SU-DHL-6 (cell line): Measurements from ENCODE around the gene PDP2.

Source experiments
- H2AFZ ChIP-seq: fragments of 200-600 bp; sonication (generic); 2 replicates; pipeline ENCODE4 v1.6.1; 2014; ENCODE audit warnings: low read depth, mild to moderate bottlenecking, moderate library complexity, mixed read lengths, antibody characterized with exemption, low read length; ENCODE audit not compliant: severe bottlenecking
- H3F3A ChIP-seq: fragments of 200-600 bp; shearing (Covaris generic); 2 replicates; pipeline ENCODE4 v1.6.0; 2016; ENCODE audit warnings: antibody characterized with exemption, mild to moderate bottlenecking; ENCODE audit not compliant: insufficient read depth
- H3K27ac ChIP-seq: fragments of 200-600 bp; sonication (generic); 2 replicates; pipeline ENCODE4 v1.5.1; 2016; ENCODE audit warnings: low read depth, mild to moderate bottlenecking, low read length, moderate library complexity, mixed read lengths
- H3K27me3 ChIP-seq: fragments of 200-600 bp; sonication (generic), shearing (Covaris generic); 2 replicates; pipeline ENCODE4 v1.6.0; 2014; ENCODE audit warnings: mild to moderate bottlenecking, low read length
- H3K36me3 ChIP-seq: fragments of 200-600 bp; sonication (generic); 2 replicates; pipeline ENCODE4 v1.6.1; 2014; ENCODE audit warnings: mild to moderate bottlenecking, low read length, mixed read lengths
- H3K4me2 ChIP-seq: fragments of 300-600, 200-600 bp; shearing (Covaris generic), sonication (generic); 2 replicates; pipeline ENCODE4 v1.6.0; 2014; ENCODE audit warnings: low read length, low read depth, mild to moderate bottlenecking; ENCODE audit not compliant: poor library complexity, severe bottlenecking
- H3K4me3 ChIP-seq: fragments of 200-600 bp; sonication (generic); 2 replicates; pipeline ENCODE4 v1.5.1; 2014; ENCODE audit warnings: antibody characterized with exemption, low read length, mild to moderate bottlenecking, mixed read lengths; ENCODE audit not compliant: insufficient read depth, poor library complexity, severe bottlenecking
- H3K79me2 ChIP-seq: fragments of 200-600 bp; sonication (generic); 2 replicates; pipeline ENCODE4 v1.6.1; 2014; ENCODE audit warnings: mild to moderate bottlenecking, low read length, moderate library complexity; ENCODE audit not compliant: insufficient read depth
- H3K9ac ChIP-seq: fragments of 200-600 bp; sonication (generic); 2 replicates; pipeline ENCODE4 v1.7.0; 2014; ENCODE audit warnings: mild to moderate bottlenecking, low read length
- H3K9me2 ChIP-seq: fragments of 200-600 bp; sonication (generic); replicated peaks from 2 replicates; pipeline ENCODE4 v1.6.1; 2014; ENCODE audit warnings: low read length; ENCODE audit not compliant: insufficient read depth
- H3K9me3 ChIP-seq: fragments of 200-600 bp; sonication (generic); 2 replicates; pipeline ENCODE4 v1.6.1; 2014; ENCODE audit warnings: low read length, mixed read lengths; ENCODE audit not compliant: insufficient read depth
- H4K20me1 ChIP-seq: fragments of 200-600 bp; sonication (generic); 2 replicates; pipeline ENCODE4 v1.6.1; 2014; ENCODE audit warnings: low read depth, mild to moderate bottlenecking, antibody characterized with exemption, low read length, moderate library complexity, mixed read lengths
- CTCF ChIP-seq: fragments of 200-600 bp; sonication (generic); IDR thresholded peaks from one replicate; pipeline ENCODE4 v1.5.1; 2017; ENCODE audit warnings: antibody characterized with exemption, mild to moderate bottlenecking, low read length, moderate library complexity; ENCODE audit not compliant: insufficient read depth, poor library complexity, severe bottlenecking
- EZH2phosphoT487 ChIP-seq: fragments of 200-600 bp; sonication (generic), shearing (Covaris generic); conservative IDR thresholded peaks from 2 replicates; pipeline ENCODE4 v1.6.1; 2018; ENCODE audit warnings: mild to moderate bottlenecking, antibody characterized with exemption, low read length, moderate library complexity, mixed read lengths

PDP2 gene

GRCh38 chr16:66858740-66859396, 21.4 kb upstream of the PDP2 start:
- Histone ChIP-seq H3K36me3 (no peaks in the 10 kb centered on the region), H3K27ac (no peak overlapping the region), H4K20me1 (no peaks in the 10 kb centered on the region), H3K27me3 (no peaks in the 10 kb centered on the region), H3K9me2 (no peaks in the 10 kb centered on the region), H3K4me2 (no peak overlapping the region), H2AFZ (no peak overlapping the region), H3K4me3 (no peak overlapping the region), H3K9me3 (no peaks in the 10 kb centered on the region), H3K79me2 (no peaks in the 10 kb centered on the region), H3F3A (no peaks in the 10 kb centered on the region), H3K9ac (no peak overlapping the region)
- no peak for TF ChIP-seq CTCF
- no peak for TF ChIP-seq EZH2phosphoT487

GRCh38 chr16:66859397-66860068, 20.8 kb upstream of the PDP2 start:
- no peak for TF ChIP-seq CTCF
- no peak for TF ChIP-seq EZH2phosphoT487
- Histone ChIP-seq H3K9me2 (no peaks in the 10 kb centered on the region), H3K9ac (no peak overlapping the region), H3K4me2 (no peak overlapping the region), H2AFZ (no peak overlapping the region), H3K4me3 (no peak overlapping the region), H3K27me3 (no peaks in the 10 kb centered on the region), H3F3A (no peaks in the 10 kb centered on the region), H3K36me3 (no peaks in the 10 kb centered on the region), H4K20me1 (no peaks in the 10 kb centered on the region), H3K27ac (no peak overlapping the region), H3K9me3 (no peaks in the 10 kb centered on the region), H3K79me2 (no peaks in the 10 kb centered on the region)

- Histone ChIP-seq H3K36me3 (no peaks in the 10 kb centered on the region), H3K27me3 (no peaks in the 10 kb centered on the region), H3K4me2 (no peak overlapping the region), H3F3A (no peaks in the 10 kb centered on the region), H3K4me3 (no peak overlapping the region), H4K20me1 (no peaks in the 10 kb centered on the region), H3K79me2 (no peaks in the 10 kb centered on the region), H3K27ac (no peak overlapping the region), H3K9me3 (no peaks in the 10 kb centered on the region), H3K9ac (no peak overlapping the region), H3K9me2 (no peaks in the 10 kb centered on the region), H2AFZ (no peak overlapping the region)
- no peak for TF ChIP-seq EZH2phosphoT487
- no peak for TF ChIP-seq CTCF
These were observed 18.2 kb upstream of the PDP2 start for GRCh38 chr16:66862023-66862520.
